HL-60/S4 (cell line): Measurements from ENCODE around the gene MRPL54.
"Not testable (repeated sequence)": the region's sequence is repeated elsewhere in the genome, so short reads cannot be mapped to it uniquely, and the experiment has no call there.

Experiments
- in situ Hi-C: fragments of 300-500 bp; cut with MboI; formaldehyde crosslinking; loops from 2 replicates; pipeline ENCODE4 v1.14.3; 2022; ENCODE audit warnings: low sequenced_read_pairs

The MRPL54 gene

DNA sequence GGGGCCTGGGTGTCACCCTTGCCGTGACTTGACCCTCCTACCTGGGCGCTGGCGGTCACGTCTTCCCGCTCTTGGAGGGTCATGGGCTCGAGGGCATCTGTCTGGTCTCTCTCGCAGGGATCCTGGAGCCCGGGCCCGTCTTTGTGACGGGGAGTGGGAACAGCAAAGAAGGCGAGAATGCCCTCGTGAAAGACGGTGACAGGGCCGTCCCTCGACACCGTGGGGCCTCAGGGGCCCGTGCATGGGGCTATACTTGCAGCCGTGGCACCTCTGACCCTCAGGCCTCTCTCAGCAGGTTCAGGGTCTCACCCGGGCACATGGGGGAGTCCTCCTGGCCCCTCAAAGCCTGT lies 44.6 kb downstream of the MRPL54 start:
- in situ Hi-C loops: no loop called here

DNA sequence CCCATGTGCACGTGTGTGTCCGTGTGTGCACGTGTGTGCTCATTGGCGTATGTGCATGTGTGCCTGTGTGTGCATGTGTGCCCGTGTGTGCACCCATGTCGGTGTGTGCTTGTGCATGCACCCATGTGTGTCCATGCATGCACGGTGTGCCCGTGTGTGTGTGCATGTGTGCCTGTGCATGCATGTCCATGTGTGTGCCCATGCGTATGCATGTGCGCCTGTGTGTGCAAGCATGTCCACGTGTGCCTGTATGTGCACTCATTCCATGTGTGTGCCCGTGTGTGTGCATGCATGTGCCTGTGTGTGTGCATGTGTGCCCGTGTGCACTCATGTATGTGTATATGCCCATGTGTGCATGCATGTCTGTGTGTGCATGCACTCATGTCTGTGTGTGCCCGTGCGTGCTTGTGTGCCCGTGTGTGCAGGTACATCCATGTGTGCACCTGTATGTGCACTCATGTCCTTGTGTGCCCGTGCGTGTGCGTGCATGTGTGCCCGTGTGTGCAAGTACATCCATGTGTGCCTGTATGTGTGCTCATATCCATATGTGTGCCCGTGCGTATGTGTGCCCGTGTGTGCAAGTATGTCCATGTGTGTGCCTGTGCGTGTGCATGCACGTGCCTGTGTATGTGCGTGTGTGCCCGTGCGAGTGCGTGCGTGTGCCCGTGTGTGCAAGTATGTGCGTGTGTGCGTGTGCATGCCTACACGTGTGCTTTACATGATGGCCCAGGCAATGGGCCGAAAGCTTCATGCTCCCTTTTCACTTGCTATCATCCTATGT lies 45.3 kb downstream of the MRPL54 start:
- in situ Hi-C loops: no loop called here

DNA sequence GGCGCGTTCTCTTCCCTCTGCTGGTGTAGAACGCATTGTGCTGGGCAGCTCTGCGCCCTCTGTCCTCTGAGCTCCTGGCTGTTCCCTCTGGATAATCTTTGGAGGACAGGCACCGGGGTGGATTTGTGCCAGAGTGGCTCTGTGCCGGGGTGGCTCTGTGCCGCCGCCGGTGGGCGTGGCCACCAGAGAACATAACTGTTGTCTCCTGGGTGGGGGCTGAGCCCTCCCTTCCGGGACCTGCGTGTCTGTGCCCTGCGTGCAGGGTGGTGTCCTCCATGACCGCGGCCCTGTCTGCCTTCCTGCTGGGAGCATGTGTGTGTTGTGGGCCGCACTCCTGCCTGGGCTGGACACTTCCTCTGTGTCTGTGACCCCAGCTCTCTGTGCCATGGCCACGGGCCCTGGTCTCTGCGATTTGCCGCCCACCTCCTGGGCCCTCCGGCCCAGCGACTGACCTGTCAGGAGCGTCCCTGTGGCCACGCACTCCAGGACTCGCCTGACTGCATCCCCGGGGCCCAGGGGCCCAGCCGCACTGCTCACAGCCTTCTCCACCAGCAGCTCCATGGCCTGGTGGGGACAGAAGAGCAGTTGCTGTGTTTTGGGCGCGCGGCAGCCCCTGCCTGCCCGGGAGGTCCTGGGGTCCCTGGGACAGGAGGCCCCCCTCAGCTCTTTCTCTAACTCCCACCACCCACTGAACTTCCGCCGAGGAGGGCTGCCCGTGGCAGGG lies 46.1 kb downstream of the MRPL54 start:
- in situ Hi-C loops: no loop called here

DNA sequence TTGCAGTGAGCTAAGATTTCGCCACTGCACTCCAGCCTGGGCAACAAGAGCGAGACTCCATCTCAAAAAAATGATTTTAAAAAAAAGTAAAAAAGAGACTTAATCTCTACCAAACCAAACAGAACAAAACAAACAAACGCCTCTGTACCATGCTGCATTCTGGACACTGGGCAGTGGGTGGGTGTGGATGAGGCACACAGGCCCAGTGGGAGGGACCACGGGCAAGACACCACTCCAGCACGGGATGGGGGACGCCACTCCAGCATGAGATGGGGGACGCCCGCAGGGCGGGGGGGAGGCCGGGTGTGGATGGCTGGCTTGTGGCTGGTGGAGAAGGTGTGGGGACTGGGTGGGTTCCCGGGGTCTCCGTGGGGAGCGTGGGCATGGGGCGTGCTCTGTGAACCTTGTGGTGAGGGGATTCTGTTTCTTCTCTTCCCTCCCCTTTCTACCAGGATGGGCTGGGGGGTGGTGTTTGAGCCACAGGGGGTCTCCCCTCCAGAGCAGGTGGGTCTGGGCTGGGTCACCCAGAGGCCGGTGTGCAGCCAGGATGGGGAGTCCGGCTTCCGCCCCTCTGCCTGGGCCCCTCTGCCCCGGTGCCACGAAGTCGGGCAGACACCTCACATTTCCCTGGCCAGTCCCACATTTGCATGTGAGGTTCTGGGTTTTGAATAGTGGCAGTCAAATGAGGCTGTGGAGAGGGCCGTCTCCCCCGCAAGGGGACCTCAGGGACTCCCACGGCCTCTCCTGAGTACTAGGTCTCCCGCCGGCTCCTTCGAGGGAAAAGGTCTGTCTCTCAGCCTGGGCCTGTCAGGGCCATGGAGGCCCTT lies 47.6 kb downstream of the MRPL54 start:
- in situ Hi-C loops: no loop called here

DNA sequence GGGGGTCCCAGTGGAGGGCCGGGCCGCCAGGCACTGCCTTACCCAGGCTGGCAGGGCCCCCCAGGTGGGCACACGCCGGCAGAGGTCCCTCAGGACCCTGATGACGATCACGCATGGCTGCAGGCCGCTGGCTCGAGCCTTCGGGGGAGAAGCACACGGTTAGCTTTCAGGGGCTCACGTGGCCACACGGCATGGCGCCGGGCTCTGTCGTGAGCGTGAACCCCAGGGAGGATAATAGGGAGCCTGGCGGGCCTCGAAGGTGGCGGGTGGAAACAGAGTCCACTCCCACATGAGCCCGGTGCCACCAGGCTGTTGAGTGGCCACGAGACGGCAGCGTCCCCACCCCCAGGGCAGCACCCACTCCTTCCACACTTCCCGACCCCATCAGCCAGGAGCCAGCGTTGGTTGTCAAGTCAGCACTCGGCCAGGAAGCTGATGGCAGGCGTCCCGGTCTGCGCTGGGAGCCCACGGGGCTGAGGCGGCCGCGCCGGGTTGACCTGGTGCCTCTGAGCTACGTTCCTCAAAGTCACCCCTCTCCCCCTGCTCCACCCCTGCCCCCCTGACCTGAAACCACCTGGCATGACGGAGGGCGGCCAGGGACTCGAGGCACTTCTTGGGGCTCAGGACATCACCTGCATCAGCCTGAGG lies 48.4 kb downstream of the MRPL54 start:
- in situ Hi-C loops: no loop called here

DNA sequence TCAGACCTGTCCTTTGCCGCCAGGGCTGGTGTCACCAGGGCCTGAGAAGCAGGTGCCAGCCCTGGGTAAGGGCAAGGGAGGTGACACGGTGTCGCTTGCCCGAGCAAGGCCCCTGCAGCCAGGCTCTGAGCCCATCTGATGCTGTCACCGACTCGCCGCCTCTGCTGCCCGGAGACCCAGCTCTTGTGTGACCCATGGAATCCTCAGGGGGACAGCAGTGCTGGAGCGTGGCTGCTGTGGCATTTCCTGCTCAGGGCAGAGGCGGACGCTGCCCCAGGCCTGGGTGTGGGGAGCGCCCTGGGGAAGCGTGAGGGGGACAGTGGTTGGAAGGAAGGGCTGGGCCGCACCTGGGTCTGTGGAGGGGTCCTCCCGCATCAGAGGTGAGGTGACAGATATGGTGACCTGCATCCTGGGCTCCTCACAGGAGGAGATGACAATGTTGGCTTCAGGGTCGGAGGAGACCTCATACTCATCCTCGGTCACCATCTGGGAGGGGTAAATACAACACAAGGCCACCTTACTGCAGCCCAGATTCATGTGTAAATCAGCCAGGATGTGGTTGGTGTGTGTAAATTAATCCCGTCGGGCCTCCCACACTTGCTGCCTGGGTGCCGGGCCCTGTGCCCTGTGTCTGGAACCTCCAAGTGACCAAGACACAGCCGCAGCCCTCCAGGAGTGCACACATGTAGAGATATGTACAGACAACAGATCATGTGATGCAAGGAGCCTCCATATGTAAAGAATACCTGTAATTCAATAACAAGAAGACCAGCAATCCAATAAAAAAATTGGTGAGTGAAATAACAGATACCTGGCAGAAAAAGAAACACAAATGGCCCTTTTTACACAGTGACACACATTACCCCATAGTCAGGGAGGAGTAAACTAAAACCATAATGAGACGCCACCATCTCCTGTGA lies 51.3 kb downstream of the MRPL54 start:
- in situ Hi-C loops: no loop called here

DNA sequence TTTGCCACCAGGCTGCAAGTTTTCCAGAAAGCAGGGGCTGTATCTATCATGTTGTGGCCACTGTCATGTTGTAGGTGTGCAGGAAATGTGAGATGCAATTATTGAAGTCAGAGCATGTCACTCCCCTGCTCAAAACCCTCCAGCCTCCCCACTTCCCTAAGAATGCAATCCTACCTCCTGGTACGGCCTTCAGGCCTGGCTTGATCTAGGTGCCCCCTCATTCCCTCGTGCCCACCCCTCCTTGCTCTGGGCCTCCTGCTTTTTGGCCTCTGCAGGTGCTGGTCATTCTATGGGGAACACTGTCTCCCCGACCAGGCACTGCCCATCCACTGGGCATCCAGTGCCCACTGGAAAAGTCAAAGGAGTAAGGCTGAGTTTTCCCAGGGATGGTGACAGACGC lies 52.2 kb downstream of the MRPL54 start:
- in situ Hi-C loops: no loop called here

DNA sequence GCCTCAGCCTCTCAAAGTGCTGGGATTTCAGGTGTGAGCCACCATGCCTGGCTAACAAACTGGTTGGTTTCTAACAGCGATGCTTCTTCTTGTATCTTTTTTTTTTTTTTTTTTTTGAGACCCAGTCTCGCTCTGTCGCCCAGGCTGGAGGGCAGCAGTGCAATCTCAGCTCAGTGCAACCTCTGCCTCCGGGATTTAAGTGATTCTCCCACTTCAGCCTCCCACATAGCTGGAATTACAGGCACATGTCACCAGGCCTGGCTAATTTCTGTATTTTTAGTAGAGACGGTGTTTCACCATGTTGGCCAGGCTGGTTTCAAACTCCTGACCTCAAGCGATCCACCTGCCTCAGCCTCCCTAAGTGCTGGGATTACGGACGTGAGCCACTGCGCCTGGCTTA lies 53.7 kb downstream of the MRPL54 start:
- in situ Hi-C loops: not testable (repeated sequence)

DNA sequence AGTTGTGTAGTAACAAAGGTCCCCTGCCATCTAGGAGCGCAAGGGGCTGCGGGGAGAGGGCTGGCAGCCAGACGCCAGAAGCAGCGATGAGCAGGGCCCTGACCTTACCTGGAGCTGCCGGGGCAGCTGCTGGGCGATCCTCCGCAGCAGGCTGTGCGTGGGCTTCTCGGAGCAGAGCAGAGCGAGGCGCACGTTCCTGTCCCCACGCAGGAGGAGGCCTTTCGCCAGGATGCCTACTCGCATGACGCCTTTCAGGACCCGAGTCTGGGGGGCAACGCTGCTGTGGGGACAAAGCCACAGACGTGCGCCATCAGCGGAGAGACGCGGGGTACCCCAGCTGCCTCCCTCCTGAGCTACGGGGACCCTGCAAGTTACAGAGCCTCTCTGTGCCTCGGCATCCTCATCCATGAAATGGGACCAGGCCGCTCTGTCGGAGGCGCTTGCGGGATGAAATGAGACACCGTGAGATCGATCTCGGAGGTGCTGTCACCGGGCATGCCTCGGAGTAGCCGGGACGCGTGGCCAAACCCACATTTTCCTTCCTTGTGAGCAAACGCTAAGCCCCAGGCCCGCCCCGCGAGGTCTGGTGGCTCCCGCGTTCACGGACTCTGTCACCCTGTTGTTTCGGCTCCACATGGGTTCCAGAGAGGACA lies 54.2 kb downstream of the MRPL54 start:
- in situ Hi-C loops: no loop called here
